Liver (tissue), 9 donors: Measurements from ENCODE around the gene PANK1. TPM values are rescaled to one million over a fixed set of nuclear protein-coding genes. Genes with fewer than 3 reads are reported as not detected.

Experiments
- DNase-seq: peaks from one replicate; pipeline ENCODE4 v3.0.0-alpha.2; 2017; ENCODE audit warnings: low spot score
- H3K27ac ChIP-seq, 2 donors: one replicate each; pipeline ENCODE4 v1.7.0; 2013; ENCODE audit warnings: inconsistent platforms in 2 of 2, low read length in 2 of 2, control low read depth in 1 of 2, low read depth in 1 of 2, mild to moderate bottlenecking in 1 of 2
- H3K27me3 ChIP-seq, 4 donors: one replicate each; pipeline versions ENCODE4 v1.6.1 to v1.7.0; 2013; ENCODE audit warnings: low read length in 3 of 4, inconsistent platforms in 1 of 4, mild to moderate bottlenecking in 1 of 4, moderate library complexity in 1 of 4; ENCODE audit not compliant: control insufficient read depth in 4 of 4, insufficient read depth in 4 of 4
- H3K36me3 ChIP-seq, 4 donors: one replicate each; pipeline versions ENCODE4 v1.6.1 to v1.7.0; 2013; ENCODE audit warnings: low read length in 3 of 4, mild to moderate bottlenecking in 3 of 4, low read depth in 1 of 4, moderate library complexity in 1 of 4; ENCODE audit not compliant: control insufficient read depth in 4 of 4, insufficient read depth in 3 of 4
- H3K4me1 ChIP-seq, 4 donors: one replicate each; pipeline versions ENCODE4 v1.6.1 to v1.7.0; 2013; ENCODE audit warnings: low read length in 3 of 4, mild to moderate bottlenecking in 3 of 4, moderate library complexity in 1 of 4; ENCODE audit not compliant: control insufficient read depth in 4 of 4, insufficient read depth in 4 of 4
- H3K4me3 ChIP-seq, 3 donors: one replicate each; pipeline versions ENCODE4 v1.6.1 to v1.7.0; 2013; ENCODE audit warnings: low read length in 3 of 3, control low read depth in 1 of 3, low read depth in 1 of 3, mild to moderate bottlenecking in 1 of 3
- H3K9ac ChIP-seq, 2 donors: one replicate each; pipeline ENCODE4 v1.7.0; 2013; ENCODE audit warnings: low read length in 2 of 2, mild to moderate bottlenecking in 2 of 2, moderate library complexity in 2 of 2, control low read depth in 1 of 2, low read depth in 1 of 2
- H3K9me3 ChIP-seq, 4 donors: one replicate each; pipeline versions ENCODE4 v1.6.1 to v1.7.0; 2013; ENCODE audit warnings: low read length in 3 of 4; ENCODE audit not compliant: control insufficient read depth in 4 of 4
- EGR1 ChIP-seq, 2 donors: IDR thresholded peaks; 2 replicates each; pipeline ENCODE4 v1.6.1; 2016 to 2018; ENCODE audit warnings: antibody characterized with exemption in 2 of 2, low read depth in 2 of 2
- FOXA1 ChIP-seq: IDR thresholded peaks from 2 replicates; pipeline ENCODE4 v1.6.1; 2016; ENCODE audit warnings: antibody characterized with exemption
- FOXA2 ChIP-seq: IDR thresholded peaks from 2 replicates; pipeline ENCODE4 v1.6.1; 2016; ENCODE audit warnings: antibody characterized with exemption
- GABPA ChIP-seq, 2 donors: IDR thresholded peaks in 1 of 2; conservative IDR thresholded peaks in 1 of 2; 2 replicates each; pipeline ENCODE4 v1.6.1; 2016; ENCODE audit warnings: antibody characterized with exemption in 2 of 2, mild to moderate bottlenecking in 1 of 2, moderate library complexity in 1 of 2
- HNF4A ChIP-seq, 2 donors: conservative IDR thresholded peaks; 2 replicates each; pipeline ENCODE4 v1.6.1; 2016; ENCODE audit warnings: antibody characterized with exemption in 2 of 2, mild to moderate bottlenecking in 2 of 2
- JUND ChIP-seq, 2 donors: IDR thresholded peaks; 2 replicates each; pipeline ENCODE4 v1.6.1; 2016; ENCODE audit warnings: antibody characterized with exemption in 2 of 2
- NR2F2 ChIP-seq: IDR thresholded peaks from 2 replicates; pipeline ENCODE4 v1.6.1; 2016; ENCODE audit warnings: antibody characterized with exemption
- RXRA ChIP-seq, 2 donors: IDR thresholded peaks; 2 replicates each; pipeline ENCODE4 v1.6.1; 2017 to 2018; ENCODE audit warnings: antibody characterized with exemption in 2 of 2, mild to moderate bottlenecking in 1 of 2
- SP1 ChIP-seq: IDR thresholded peaks from 2 replicates; pipeline ENCODE4 v1.6.1; 2018; ENCODE audit warnings: antibody characterized with exemption, mild to moderate bottlenecking
- YY1 ChIP-seq: IDR thresholded peaks from 2 replicates; pipeline ENCODE4 v1.6.1; 2016; ENCODE audit warnings: antibody characterized with exemption, mild to moderate bottlenecking
- WGBS: extraction: QIAGEN DNeasy Blood & Tissue Kit; methylation state at CpG from one replicate; pipeline ENCODE4 v1.1.7; 2013; 5-methylcytosine and 5-hydroxymethylcytosine counted together
- polyA plus RNA-seq, 2 donors: library from polyadenylated mRNA; stranded (reverse) in 1 of 2; unstranded in 1 of 2; fragments of 200-250 nt in 1 of 2; fragments of >200 nt in 1 of 2; fragmentation: Nextera tagmentation in 1 of 2; extraction: Ambion mirVana in 1 of 2; gene quantifications; one replicate each; pipeline versions ENCODE4 v1.2.1 to v1.2.3, GENCODE V29; 2013 to 2015
- total RNA-seq, 2 donors: library from RNA; depleted of rRNA; stranded (reverse); fragments of >200 nt; gene quantifications; one replicate each; pipeline ENCODE4 v1.2.3, GENCODE V29; 2014
- TF ChIP-seq, protein P1 (sequence below): IDR thresholded peaks from 2 replicates; pipeline ENCODE4 v1.6.1; 2016; ENCODE audit warnings: antibody characterized with exemption
- TF ChIP-seq, protein P2 (sequence below): fragments of 150-350 bp; IDR thresholded peaks from 2 replicates; pipeline ENCODE4 v1.5.1; 2017; ENCODE audit warnings: improper control_type of control experiment, low read depth, low read length; ENCODE audit not compliant: missing input control
- TF ChIP-seq, protein P3 (sequence below): IDR thresholded peaks from 2 replicates; pipeline ENCODE4 v1.6.1; 2016; ENCODE audit warnings: antibody characterized with exemption, mild to moderate bottlenecking
- donor health status: healthy.
- donor health status: healthy.
- donor health status: healthy.
- donor health status: healthy.
- donor health status: healthy.

Gene PANK1
- total and polyA plus RNA-seq, 4 donors, result 30.0 to 105 (median 44.7) TPM

DNA sequence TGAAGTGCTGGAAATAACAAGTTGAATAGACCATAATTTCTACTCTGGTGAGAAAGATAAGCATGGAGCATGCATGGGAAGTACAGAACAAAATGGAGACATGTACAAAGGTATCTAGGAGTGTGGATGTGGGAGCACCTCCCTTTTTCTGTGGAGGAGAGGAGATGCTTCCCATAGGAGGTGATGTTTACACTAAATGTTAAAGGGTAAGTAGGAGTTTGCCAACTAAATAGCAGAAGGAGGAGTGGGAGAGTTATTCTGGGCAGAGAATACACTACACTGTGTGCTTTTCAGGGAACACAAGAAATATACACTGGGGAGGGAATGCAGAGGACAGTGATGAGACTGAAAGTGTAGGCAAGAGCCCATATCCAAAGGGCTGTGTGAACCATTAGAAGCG is 21.1 kb upstream of the PANK1 start:
- H3K36me3 ChIP-seq, result no peaks in the 10 kb centered on the region
- no peak overlapping the region for H3K9ac ChIP-seq
- no peaks in the 10 kb centered on the region for H3K27me3 ChIP-seq
- no peak for DNase-seq
- TF ChIP-seq EGR1 (IDR thresholded peaks at IDR 0.05; ENCODE audit: low read depth in 2 of 2), result no peak
- TF ChIP-seq, protein P1, sequence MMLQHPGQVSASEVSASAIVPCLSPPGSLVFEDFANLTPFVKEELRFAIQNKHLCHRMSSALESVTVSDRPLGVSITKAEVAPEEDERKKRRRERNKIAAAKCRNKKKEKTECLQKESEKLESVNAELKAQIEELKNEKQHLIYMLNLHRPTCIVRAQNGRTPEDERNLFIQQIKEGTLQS, result no peak
- H3K27ac ChIP-seq, result no peak overlapping the region
- no peaks in the 10 kb centered on the region for H3K9me3 ChIP-seq
- no peak overlapping the region for H3K4me3 ChIP-seq
- H3K4me1 ChIP-seq, result no peaks in the 10 kb centered on the region
- 98% methylated on average over 1 of the region's 1 CpG for WGBS

DNA sequence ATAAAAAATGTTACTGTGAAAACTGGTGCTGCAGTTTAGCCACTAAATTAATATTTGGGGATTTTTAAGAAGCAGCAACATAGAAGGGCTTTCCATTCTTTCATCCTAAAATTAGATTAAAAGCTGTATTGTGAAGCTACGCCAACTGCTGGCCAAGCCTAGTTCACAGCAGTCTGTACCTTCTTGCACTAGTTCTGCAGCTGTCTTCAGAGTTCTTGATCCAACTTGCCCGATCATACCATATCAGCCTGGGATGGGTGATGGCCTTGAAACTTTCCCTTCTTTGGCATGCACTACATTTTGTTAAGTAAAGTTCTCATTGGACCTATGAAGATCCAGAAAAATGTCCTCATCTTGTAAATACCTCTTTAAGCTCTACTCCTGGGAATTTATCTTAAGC is 20.3 kb upstream of the PANK1 start:
- WGBS, result 94% methylated on average over 2 of the region's 2 CpGs

DNA sequence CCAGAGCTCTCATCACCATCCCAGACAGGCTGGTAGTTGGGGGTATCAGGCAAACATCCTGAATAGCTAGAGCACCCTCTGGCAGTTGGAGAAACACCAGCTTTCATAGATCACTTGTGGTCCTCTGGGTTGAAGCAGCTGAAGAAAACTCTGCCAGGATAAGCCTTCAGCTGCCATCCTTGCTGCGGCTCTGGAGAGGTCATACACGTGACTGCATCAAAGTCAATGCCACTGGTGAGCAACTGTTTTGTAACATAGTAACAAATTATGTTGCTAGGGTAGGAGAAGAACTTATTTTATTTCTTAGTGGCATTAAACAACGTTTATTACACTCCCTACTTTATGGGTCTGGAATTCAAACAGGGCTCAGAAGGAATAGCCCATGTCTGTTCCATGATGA is 19.2 kb upstream of the PANK1 start:
- TF ChIP-seq, protein P2, sequence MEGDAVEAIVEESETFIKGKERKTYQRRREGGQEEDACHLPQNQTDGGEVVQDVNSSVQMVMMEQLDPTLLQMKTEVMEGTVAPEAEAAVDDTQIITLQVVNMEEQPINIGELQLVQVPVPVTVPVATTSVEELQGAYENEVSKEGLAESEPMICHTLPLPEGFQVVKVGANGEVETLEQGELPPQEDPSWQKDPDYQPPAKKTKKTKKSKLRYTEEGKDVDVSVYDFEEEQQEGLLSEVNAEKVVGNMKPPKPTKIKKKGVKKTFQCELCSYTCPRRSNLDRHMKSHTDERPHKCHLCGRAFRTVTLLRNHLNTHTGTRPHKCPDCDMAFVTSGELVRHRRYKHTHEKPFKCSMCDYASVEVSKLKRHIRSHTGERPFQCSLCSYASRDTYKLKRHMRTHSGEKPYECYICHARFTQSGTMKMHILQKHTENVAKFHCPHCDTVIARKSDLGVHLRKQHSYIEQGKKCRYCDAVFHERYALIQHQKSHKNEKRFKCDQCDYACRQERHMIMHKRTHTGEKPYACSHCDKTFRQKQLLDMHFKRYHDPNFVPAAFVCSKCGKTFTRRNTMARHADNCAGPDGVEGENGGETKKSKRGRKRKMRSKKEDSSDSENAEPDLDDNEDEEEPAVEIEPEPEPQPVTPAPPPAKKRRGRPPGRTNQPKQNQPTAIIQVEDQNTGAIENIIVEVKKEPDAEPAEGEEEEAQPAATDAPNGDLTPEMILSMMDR, result no peak
- no peak for TF ChIP-seq YY1
- no peak for TF ChIP-seq FOXA2
- no peak for TF ChIP-seq SP1
- no peak for TF ChIP-seq JUND (IDR thresholded peaks at IDR 0.05)
- TF ChIP-seq, protein P3, sequence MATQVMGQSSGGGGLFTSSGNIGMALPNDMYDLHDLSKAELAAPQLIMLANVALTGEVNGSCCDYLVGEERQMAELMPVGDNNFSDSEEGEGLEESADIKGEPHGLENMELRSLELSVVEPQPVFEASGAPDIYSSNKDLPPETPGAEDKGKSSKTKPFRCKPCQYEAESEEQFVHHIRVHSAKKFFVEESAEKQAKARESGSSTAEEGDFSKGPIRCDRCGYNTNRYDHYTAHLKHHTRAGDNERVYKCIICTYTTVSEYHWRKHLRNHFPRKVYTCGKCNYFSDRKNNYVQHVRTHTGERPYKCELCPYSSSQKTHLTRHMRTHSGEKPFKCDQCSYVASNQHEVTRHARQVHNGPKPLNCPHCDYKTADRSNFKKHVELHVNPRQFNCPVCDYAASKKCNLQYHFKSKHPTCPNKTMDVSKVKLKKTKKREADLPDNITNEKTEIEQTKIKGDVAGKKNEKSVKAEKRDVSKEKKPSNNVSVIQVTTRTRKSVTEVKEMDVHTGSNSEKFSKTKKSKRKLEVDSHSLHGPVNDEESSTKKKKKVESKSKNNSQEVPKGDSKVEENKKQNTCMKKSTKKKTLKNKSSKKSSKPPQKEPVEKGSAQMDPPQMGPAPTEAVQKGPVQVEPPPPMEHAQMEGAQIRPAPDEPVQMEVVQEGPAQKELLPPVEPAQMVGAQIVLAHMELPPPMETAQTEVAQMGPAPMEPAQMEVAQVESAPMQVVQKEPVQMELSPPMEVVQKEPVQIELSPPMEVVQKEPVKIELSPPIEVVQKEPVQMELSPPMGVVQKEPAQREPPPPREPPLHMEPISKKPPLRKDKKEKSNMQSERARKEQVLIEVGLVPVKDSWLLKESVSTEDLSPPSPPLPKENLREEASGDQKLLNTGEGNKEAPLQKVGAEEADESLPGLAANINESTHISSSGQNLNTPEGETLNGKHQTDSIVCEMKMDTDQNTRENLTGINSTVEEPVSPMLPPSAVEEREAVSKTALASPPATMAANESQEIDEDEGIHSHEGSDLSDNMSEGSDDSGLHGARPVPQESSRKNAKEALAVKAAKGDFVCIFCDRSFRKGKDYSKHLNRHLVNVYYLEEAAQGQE, result no peak
- TF ChIP-seq EGR1 (IDR thresholded peaks at IDR 0.05; ENCODE audit: low read depth in 2 of 2), result no peak
- TF ChIP-seq GABPA (IDR thresholded peaks at IDR 0.05 in 1 of 2, conservative IDR thresholded peaks at IDR 0.05 in 1 of 2), result no peak
- TF ChIP-seq HNF4A (conservative IDR thresholded peaks at IDR 0.05), result no peak
- no peak for DNase-seq
- no peaks in the 10 kb centered on the region for H3K36me3 ChIP-seq
- WGBS, result 78% methylated on average over 3 of the region's 3 CpGs
- H3K4me1 ChIP-seq, result no peaks in the 10 kb centered on the region
- no peak overlapping the region for H3K4me3 ChIP-seq
- H3K9me3 ChIP-seq, result no peaks in the 10 kb centered on the region
- H3K9ac ChIP-seq, result no peak overlapping the region
- H3K27me3 ChIP-seq, result no peaks in the 10 kb centered on the region
- no peak overlapping the region for H3K27ac ChIP-seq

More for the DNA sequence above, 20.3 kb upstream of the PANK1 start:
- no peaks in the 10 kb centered on the region for H3K27me3 ChIP-seq
- TF ChIP-seq FOXA1 (no peak), NR2F2 (no peak), JUND (IDR thresholded peaks at IDR 0.05) (no peak), RXRA (IDR thresholded peaks at IDR 0.05) (no peak)
- TF ChIP-seq, protein P3, result no peak
- H3K9ac ChIP-seq, result no peak overlapping the region
- no peaks in the 10 kb centered on the region for H3K4me1 ChIP-seq
- no peak overlapping the region for H3K27ac ChIP-seq
- H3K4me3 ChIP-seq, result no peak overlapping the region
- DNase-seq, result no peak
- no peaks in the 10 kb centered on the region for H3K36me3 ChIP-seq
- no peaks in the 10 kb centered on the region for H3K9me3 ChIP-seq
